Activated CD4-positive, alpha-beta T cell treated with anti-CD3 and anti-CD28 coated beads, Interleukin-10, Interleukin-2, amounts not matched to agents 100 ng/mL and 50 ng/mL, durations not matched to agents 16 hours and 8 hours (primary cell): Measurements from ENCODE around the gene AFP.

ENCODE experiments used
- DNase-seq: peaks from one replicate; pipeline ENCODE4 v3.0.0-alpha.2; 2020

Gene AFP

DNA sequence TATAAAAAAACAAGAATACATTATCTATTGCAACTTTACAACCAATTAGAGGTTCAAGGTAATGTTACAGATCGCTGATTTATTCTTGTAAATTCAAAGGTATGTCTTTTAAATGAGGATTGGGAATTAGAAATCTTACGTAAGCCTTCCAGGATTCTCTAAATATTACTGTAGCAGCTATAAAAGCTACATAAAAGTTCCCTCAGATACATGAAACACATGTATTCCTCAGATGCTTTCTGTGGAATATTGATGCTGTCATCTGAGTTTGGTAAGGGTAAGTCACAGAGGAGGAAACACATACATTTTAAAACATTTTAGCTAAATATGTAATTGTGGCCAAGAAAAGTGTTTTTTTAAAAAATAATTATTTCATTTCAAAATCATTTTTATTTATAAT lies 3.4 kb downstream of the AFP start:
- DNase-seq: no peak

DNA sequence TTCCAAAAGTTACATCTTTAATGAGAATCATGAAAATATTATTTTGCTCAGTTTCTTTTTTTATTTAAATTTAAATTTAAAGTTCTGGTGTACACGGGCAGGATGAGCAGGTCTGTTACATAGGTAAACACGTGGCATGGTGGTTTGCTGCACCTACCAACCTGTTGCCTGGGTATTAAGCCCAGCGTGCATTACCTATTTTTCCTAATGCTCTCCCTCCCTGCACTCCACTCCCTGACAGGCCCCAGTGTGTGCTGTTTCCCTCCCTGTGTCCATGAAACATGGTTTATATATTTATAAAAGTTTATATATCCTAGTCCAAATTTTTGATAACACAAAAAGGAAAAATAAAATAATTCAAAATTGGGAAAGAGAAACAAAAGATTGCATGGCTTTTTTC lies 4.0 kb downstream of the AFP start:
- no peak for DNase-seq

DNA sequence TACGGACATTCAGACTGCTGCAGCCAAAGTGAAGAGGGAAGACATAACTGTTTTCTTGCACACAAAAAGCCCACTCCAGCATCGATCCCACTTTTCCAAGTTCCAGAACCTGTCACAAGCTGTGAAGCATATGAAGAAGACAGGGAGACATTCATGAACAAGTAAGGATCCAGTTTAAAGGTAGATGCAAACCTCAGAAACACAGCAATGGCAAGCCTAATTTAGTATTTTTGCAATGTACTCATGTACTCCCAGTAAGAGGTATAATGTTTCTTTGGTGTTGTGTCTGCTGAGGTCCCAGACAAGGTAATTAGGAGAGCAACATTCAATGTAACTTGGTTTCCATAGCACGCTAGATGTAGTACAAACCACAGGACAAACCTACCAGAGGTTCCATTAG lies 4.6 kb downstream of the AFP start:
- DNase-seq: no peak

DNA sequence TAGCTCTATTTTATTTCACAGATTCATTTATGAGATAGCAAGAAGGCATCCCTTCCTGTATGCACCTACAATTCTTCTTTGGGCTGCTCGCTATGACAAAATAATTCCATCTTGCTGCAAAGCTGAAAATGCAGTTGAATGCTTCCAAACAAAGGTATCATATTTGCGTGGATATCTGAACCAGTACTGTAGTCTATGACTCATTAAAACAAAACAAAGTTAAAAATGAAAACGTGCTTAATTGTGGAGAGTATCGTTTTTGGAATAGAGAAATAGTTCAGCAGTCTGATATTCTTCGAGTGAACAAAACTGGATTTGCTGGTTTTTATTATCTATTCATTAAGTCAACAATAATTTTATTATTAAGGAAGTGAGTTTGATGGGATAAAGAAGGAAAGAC lies 6.3 kb downstream of the AFP start:
- no peak for DNase-seq

DNA sequence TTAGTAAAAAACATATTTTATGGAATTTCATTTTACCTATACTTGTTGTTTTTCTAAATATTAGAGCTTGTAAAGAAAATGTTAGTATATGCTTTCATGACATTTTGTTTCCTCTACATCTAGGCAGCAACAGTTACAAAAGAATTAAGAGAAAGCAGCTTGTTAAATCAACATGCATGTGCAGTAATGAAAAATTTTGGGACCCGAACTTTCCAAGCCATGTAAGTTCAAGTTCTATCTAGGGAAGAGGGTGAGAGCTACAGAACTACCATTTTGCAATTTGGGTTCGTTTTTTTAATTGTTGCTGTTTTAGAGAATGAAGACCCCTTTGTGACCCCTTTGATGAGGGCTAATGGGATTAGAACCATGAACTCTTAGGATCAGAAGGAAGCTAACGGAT lies 7.2 kb downstream of the AFP start:
- no peak for DNase-seq

DNA sequence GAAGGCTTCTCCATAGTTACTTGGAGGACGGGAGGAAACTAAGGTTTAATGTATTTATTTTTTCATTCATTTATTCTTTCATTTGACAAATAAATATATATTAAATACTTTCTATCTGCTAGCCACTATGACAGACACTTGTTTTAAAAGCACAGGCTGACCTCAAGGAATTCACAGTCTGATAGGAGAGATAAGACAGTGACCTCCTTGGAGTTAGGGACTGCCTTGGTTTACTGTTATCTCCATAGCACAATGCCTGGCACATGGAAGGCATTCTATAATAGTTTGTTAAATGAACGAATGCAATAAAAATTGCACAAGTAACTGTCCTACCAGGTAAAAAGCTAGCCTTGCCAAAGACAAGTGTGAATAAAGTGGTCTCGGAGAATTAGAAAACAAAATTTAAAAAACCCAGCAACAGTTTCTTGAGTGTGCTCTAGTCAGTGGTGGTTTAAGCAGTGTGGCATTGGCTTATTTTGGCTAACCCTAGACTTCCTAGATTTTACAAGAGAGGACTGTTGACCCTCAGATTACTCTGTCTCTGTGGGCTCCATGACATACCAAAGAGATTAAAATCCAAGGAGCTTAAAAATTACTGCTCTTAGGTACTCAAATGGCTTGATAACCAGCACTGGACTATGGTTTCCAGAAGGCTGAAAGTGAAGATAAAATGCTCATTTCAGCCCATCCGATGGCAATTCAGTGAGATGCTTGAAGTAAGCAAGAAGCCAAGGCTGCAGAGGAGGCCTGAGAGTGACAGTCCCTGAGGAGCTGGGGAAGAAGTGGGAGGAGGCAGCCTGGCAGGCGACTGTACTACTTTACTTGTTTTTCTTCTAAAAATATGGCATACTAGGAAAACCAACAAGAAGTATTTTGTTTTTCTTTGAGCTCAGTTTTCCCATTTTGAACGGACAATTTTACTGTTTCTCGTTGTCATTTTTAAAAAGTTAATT lies 9.6 kb downstream of the AFP start:
- no peak for DNase-seq

DNA sequence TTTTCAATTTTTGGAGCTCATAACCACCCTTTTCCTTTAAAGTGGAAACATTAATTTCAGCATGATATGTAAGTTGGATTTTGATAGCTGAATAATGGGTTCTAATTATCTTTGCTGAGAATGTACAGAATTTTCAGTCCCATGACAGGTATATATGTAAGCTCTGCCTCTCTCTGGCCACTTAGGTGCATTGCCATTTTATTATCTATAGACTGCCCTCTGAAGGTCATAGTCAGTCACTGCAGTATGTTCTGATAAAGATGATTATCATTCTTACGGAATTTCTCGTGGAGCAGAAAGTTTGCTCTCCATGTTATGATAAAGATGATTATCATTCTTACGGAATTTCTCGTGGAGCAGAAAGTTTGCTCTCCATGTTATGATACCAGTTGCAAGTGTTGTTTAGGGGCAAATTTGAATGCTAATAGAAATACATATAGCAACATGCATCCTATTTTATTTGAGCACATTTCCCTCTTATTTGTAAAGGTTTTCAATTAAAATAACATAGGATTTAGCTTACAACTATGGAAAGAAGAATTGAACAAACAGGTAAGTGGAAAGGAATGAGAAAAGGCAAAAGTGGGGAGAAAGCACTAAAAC lies 10.4 kb downstream of the AFP start:
- peak; percentile 61 for DNase-seq

DNA sequence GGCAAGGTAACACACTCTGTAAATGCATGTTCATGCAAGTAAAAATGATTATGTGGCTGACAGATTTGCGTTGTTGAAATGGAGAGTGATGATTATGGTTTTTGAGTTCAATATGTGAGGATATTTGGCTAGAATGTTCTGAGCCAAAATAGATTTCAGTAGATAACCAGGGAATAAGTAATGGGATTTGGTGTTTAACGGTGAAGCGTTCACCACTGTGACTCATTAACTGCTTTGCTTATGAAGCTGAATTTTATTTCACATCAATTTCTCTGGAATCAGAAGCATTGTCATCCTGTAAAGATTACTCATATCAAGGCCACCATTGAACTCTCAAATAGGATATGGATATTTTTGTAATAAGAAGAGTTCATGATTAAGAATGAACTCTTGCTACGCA lies 11.7 kb downstream of the AFP start:
- peak; percentile 1 for DNase-seq

DNA sequence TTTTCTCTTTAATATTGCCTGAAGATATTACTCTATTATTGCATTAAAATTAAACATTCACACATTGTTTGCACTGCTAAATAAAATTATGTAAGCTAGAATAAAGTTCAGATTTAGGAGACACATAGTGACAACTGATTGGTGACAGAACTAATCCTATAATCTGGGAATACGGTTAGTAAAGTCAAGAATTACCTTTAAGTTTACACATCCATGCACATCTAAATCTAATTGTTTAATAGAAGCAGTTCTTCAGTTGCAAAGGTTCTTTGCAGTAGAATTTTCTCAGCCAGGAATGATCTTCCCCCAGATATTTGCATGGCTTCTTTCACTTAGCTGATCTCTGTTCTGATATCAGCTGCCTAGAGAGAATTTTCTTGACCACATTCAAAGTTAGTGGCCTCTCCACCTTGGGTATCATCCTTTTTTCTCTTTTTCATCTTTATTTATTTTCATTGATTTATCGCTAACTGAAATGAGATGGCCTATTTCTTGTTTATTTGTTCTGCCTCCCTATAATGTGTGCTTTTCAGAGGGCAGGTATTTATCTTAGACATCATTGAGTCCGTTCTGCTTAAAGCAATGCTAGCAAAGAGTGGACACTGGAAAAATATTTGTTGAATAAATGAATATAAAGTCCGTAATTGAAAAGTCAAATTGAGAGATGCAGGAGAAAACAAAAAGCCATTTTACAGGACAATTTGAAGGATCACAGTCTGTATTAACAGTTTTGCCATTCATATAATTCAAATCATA lies 12.6 kb downstream of the AFP start:
- DNase-seq: no peak

DNA sequence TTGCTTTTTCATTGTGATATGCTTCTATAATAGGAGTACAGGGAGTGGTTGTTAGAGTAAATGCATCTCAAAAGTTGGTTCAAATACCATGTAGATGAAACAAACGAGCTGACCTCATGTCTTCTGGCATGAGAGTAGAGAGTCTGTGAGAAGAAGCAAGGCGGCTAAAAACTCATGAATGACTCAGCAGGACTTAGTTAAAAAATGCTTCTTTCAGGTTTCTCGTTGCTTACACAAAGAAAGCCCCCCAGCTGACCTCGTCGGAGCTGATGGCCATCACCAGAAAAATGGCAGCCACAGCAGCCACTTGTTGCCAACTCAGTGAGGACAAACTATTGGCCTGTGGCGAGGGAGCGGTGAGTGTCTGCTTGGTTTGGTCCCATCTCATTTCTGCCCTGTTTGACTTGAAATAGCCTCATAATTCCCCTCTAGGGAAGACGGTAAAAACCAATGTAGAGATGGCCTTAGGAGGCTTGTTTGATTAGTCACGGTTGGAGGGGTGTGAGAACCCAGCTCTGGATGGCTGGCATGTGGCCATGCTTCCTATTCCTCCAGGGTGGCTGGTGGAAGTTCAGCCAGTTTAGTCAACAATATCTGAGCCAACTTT lies 14.5 kb downstream of the AFP start:
- no peak for DNase-seq

DNA sequence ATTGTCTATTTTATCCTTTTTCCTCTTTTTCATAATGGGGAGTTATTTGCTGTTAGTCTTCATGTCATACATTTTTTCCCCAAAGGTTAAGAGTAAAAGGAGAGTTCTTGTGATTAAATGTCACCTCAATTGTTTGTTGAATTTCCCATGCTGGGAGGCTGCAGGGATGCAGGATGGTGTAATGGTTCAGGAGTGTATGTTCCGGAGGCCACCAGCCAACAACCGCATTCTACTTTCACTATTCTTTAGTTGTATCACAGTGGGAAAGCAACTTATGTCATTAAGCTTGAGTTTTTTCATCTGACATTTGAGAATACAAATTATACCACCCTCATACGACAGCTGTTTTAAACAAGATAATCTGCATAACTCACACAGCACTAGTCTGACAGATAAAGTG lies 15.4 kb downstream of the AFP start:
- DNase-seq: no peak

DNA sequence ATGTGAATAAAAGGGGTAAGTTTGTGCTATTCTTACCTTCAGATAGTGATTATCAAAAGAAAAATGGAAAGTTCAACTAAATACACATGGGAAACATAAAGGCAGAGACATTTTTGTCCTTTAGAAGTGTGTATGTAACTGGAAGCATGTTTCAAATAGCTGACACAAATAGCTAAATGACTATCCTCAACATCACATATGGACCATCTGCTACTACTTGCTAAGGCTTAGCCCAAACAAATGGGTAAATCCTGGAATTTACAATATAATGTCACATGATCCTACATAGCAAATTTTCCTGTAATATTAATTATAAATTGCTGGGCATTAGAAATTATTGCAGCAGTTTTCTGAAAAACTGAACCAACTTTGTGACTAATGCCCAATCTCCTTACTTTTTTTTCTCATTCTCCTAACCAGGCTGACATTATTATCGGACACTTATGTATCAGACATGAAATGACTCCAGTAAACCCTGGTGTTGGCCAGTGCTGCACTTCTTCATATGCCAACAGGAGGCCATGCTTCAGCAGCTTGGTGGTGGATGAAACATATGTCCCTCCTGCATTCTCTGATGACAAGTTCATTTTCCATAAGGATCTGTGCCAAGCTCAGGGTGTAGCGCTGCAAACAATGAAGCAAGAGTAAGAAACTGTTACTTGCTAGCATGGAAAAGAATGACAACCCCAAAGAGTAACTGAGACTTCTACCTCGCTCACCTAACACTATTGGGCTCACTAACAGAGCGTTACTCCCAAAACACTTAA lies 16.1 kb downstream of the AFP start:
- DNase-seq: no peak

DNA sequence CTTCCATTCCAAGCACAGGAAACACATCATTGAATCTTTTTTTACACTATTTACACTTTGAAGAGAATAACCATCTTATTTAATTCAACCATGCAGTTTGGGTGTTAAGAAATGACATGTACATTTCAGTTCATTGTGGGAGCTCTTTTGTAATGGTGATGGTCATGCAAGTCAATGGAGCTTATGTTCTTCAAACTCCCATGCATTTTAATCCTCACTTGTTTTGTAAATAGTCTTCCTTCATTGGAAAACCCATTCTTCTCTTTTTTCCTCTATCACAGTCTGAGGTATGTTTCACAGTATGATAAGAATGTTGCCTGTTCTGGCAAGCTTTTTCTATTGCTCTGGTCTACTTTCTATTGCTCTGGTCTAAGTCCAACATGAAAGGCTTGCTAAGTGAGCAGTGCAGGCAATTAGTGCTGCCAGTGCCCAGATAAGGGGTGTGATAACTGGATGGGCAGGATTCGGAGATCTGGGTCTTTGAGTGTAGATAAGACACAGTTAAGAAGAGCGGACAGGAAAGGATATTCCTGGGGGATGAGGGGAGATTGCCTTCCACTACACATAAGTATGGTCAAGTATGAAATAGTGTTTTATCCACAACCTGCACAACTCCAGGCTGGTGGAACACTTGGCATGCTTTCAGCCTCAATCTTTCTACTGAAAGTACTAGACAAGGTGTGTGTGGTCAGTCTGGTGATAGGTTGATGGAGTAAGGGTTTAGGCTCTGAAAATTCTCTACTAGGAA lies 17.1 kb downstream of the AFP start:
- DNase-seq: no peak

DNA sequence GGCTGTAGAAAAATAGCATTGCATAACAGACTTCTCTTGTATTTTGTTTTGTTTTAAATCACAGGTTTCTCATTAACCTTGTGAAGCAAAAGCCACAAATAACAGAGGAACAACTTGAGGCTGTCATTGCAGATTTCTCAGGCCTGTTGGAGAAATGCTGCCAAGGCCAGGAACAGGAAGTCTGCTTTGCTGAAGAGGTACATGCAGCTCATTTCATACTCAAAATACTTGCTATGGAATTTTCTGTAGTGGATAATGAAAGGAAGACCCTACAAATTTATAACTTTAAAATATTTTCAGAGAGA lies 17.6 kb downstream of the AFP start:
- DNase-seq: no peak

DNA sequence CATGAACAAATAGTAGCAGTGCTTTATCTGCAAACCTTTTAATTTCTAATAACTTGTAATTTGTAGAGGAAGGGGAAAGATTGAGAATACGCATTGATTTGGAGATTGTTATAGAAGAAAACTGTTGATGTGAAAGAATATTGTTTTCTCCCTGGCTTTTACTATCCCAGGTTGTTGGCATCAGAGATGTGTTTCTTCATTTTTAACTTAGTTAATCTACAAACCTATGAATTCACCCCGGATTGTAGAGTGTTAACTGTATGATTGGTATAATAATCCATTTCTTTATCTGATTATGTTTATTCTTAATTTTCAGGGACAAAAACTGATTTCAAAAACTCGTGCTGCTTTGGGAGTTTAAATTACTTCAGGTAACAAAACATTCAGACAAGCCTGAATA lies 18.9 kb downstream of the AFP start:
- no peak for DNase-seq

DNA sequence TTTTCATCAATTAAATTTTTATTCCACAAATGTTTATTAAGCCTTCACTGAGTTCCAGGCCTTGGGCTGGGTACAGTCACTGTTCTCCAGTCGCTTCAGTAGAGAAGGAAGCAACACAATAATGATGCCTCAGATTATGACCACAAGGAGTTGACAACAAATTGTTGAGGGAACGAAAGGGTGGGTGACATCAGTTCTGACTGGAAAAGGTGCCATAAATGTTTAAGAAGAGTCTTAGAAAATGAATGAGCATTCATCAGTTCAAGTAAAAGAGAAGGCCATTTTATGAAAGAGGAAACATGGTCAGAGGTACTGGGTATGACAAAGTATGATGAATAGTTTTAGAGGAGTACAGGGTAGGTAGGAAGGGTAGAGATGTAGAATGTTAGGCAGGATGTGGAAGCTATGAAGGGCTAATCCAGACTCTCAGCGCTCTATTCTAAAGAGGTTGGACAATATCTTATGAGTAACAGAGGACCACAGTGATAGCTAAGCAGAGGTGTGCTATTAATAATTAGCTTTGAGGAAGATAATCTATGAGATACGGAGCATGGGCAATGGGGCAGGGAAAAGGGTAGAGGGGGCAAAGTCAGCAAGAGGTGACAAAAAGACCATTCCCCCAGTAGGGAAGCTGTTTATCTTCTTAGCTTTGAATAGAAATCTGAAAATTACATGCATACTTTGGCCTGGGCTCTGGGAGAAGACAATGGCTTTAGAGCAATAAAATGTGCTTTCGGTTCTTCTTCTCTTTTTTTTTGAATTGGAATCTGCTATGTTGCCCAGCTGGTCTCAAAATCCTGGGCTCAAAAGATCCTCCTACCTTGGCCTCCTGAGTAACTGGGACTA lies 20.4 kb downstream of the AFP start:
- DNase-seq: no peak

DNA sequence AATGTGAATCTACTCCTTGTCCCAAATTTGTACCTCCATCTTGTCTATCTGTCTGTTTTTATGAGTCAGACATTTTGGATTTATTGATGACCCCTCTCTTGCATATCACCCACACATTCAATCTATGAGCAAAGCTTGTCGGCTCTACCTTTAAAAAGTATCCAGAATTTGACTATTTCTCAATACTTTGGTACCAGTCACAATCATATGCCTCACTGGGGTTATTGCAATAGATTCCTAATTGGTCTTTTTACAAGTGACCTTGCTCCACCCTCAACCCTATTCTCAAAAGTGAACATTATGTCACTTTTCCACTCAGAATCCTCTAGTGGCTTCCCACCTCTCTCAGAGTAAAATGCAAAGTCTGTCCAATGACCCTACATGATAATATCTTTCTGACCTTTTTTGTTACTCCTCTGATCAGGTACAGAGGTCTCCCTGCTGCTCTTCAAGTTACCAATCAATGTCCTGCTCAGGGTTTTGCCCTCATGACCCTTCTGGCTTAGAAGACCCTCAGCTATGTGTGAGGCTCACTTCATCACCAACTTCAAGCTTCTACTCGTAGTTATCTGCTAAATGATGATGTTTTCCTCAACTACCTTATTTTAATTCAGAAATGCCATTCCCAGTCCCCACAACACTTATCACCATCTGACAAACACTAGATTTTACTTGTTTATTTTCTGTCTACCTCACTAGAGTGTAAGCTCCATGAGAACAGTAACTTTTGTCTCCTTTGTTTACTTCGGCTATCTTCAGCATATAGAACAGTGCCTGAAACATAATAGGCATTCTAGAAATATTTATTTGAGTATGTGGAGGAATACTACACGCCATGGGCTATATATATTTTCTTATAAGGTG lies 22.4 kb downstream of the AFP start:
- DNase-seq: no peak

DNA sequence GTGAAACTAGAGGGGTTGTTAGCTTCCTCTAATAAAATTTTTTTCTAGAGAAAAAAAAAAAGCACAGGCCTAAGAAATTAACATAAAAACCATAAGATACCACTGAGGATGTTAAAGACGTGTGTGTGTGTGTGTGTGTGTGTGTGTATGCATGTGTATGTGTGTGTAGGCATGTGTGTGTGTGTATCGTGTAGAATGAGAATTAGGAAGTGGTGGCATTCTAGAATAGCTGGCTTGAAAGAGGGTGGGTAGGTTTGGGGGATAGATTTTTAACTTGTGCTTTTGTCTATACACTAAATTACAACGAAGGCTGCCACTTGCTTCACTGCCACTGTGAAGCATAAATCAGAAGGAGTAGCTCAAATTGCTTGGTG lies 23.0 kb downstream of the AFP start:
- DNase-seq: no peak

DNA sequence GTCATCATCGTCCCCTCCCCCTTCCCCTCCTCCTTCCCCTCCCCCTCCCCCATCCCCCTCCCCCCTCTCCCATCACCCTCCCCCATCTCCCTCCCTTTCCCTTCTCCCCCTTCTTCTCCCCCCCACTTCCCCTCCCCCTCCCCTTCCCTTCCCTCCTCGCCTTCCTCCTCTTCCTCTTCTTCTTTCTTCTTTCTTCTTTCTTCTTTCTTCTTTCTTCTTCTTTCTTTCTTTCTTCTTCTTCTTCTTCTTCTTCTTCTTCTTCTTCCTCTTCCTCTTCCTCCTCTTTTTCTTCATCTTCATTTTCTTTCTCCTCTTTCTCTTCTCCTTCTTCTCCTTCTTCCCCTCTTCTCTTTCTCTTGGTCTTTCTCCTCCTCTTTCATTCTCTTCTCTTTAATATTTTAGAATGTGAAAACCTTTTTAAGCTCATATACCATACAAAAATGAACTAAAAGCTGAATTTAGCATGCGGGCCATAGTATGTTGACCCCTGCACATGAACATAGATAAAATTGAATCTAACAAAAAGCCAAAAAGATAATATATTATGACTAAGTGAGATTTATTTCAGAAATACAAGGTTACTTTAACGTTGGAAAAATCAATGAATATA lies 25.0 kb downstream of the AFP start:
- no peak for DNase-seq

DNA sequence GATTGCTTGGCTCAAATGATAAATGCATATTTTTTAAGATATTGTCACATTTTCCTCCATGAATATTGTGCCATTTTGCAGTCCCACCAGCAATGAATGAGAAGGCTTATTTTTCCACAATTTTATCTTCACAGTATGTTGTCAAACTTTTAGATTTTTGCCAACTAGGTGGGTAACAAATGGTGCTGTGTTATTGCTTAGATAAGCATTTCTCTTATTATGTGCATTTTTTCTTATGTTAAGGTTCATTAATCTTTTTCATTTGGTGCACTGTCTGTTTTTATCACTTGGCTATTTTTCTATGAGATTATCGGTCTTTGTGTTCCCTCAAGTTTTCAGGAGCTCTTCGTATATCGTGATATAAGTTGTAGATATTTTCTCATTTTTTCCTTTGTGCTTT lies 32.1 kb downstream of the AFP start:
- no peak for DNase-seq
